CD4-positive, alpha-beta T cell treated with Interleukin-2 at 100 ng/mL for 4 hours (primary cell): ENCODE results near the gene MPND.

Source experiments
- DNase-seq: peaks from one replicate; pipeline ENCODE4 v3.0.0-alpha.2; 2020; ENCODE audit warnings: low spot score

Gene MPND

GRCh38 chr19:4366666-4367335 lies 23.4 kb downstream of the MPND start:
- DNase-seq, result no peak

DNA sequence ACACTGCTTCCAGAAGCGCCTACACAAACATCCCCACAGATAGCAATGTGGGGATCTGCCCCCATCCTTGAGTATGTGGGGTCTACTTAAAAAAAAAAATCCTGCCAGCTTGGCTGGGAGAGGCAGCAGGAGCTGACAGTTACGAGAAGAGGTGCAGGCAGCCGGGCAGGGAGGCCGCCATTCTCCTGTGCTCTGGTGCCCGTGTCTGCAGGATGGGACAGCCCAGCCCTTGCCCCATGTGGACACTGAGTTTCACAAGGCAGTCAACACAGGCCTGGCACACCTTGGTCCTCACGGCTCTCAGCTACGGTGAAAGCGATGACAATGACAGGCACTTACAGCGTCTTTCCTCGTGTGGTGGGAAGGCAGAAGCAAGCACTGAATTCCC lies 24.0 kb downstream of the MPND start:
- no peak for DNase-seq

DNA sequence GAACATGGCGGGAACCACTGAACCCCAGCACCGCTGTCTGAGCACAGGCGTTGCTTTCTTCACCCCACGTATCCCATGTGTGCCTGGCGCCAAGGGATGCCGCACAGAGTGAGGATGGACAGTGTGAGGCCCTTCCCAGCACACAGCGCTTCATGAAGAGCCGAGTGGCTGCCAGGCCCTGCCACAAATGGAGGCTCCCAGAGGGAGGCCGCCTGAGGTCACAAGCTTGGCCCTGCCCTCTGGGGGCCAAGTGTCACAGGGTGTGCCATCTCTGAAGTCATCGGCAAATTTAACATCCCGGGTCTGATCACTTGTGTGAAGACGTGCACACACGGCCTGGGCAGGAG lies 24.4 kb downstream of the MPND start:
- no peak for DNase-seq

DNA sequence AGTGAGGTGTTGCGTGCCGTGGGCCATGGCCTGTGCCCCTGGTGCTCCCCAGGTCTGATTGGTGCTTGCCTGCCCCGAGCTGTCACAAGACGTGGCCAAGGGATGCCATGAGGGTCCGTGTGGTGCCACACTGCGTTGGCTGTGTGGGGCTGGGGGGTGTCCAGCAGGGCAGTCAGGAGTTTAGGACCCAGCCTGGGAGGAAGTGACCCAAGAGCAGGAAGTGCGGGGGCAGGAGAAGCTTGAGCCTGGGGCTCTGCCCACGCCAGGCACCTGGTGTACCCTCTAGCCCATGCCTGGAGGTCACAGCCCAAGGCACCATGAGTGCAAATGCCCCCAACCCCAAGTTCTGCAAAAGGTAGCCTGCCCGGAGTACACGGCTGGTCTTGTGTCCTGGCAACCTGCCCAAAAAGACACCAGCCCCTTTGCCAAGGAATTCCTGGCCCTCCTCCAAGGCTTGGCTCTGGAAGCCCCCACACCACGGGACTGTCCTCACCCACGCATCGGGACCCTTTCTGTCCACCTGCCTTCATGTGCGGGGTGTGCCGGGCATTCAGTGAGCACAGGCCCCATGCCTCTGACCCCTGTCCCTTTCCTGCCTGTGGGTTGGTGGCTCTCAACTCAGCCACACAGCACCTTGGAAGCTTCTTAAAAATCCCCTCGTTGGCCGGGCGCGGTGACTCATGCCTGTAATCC lies 24.9 kb downstream of the MPND start:
- DNase-seq, result no peak

GRCh38 chr19:4369109-4369887 lies 25.9 kb downstream of the MPND start:
- peak; percentile 78 for DNase-seq

GRCh38 chr19:4369888-4370260 lies 26.5 kb downstream of the MPND start:
- DNase-seq, result peak; percentile 78

DNA sequence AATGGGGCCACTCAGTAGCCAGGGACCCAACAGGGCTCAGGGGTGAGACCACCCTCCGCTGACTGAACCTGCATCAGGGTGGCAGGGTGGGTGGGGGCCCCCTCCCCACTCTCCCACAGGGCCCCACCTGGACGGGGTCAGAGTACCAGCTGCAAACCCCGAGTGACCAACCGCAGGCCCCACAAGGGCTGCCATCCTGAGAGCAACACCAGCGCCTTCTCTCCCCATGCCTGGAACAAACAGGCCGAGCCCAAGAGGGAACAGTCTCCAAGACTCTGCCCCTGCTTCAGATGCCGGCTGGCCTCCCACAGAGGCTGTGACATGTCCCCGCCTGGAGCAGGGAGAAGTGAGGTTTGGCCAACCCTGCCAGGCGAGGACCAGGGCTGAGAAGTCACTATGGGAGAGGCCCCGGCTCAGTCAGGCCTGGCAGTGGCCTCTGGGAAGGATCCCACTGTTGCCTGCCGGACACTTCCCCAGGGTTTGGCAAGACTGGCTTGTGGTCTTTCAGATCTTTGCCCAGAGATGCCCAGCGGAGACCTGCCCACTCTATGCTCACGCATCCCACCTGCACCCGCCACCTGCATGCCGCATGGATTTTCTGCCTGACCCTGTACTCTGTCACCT lies 27.2 kb downstream of the MPND start:
- no peak for DNase-seq

DNA sequence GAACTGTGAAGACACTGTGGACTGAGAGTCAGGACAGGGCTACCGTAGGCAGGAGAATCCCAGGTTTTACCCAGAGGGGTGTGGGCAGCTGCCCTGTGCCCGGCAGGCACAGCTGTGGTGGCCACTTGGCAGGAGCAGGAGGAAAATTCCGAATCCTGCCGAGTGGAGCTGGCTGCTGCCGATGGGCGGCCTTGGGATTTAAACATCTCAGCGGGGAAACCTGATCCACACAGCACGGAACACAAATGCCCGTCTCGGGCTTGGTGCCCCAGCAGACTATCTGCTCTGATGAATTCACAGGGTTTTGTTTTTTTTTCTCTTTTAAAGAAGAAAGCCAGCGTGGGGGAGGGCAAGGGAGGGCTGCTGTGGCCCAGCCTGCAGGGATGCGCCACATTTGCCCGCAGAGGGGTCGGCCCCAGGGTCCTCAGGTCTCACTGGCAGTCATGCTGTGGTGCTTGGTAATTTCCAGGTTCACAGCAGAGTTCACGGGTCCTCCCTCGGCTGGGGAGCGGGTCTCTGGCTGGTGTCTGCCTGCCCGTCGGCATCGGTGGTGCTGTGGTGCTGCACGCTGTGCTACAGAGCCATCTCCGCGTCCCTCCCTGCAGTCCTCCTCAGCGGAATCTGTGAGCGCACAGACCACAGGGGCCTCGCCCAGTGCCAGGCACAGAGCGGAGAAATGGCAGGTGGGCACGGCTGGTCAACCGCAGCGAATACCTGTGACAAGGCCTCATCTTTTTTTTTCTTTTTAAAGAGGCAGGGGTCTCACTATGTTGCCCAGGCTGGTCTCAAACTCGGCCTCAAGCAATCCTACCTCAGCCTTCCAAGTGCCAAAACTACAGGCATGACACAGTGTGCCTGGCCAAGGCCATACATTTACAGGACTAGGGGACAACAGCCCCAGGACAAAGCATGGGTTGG lies 28.1 kb downstream of the MPND start:
- no peak for DNase-seq

GRCh38 chr19:4372165-4373012 lies 29.0 kb downstream of the MPND start:
- no peak for DNase-seq

- DNase-seq, result no peak
Measured at GRCh38 chr19:4373013-4373367, 29.6 kb downstream of the MPND start.

DNA sequence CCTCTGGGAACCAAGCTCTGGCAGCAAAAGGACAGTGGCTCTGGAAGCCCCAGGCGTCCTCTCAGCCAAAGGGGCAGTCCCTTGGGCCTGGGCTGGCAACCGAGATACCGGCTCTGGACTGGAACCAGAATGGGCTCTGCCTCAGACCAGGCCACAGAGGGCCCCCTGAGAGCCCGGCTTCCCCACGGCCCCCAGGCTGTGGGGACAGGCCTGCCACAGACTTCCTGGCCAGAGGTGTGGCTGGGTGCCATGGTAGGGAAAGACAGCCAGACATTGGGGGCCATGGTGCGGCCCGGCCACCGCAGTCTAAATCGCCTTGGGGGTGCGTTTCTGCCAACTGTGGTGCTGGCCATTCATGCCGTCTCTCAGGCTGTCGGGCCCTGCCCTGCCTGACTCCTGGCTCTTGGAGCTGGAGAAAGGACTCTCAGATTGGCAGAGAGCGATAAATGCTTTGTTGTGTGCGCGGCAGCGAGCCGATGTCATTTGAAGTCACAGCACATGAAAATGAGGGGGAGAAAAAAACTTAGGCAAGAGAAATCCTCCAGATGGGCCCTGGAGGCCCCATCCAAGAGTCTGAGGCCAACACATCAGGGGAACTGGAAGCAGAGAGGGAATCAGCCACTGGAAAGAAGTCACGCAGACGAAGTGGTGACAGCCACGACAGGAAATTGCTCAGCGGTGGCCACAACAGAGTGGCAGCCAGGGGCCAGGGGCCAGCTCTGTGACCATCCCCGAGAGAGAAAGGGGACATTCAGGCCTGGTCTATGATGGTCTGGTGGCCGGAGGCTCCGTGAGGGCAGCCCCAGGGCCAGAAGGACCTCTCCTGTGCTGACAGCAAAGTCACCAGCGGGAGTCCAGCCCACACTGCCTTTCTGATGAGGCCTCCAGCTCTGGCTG lies 30.5 kb downstream of the MPND start:
- no peak for DNase-seq

DNA sequence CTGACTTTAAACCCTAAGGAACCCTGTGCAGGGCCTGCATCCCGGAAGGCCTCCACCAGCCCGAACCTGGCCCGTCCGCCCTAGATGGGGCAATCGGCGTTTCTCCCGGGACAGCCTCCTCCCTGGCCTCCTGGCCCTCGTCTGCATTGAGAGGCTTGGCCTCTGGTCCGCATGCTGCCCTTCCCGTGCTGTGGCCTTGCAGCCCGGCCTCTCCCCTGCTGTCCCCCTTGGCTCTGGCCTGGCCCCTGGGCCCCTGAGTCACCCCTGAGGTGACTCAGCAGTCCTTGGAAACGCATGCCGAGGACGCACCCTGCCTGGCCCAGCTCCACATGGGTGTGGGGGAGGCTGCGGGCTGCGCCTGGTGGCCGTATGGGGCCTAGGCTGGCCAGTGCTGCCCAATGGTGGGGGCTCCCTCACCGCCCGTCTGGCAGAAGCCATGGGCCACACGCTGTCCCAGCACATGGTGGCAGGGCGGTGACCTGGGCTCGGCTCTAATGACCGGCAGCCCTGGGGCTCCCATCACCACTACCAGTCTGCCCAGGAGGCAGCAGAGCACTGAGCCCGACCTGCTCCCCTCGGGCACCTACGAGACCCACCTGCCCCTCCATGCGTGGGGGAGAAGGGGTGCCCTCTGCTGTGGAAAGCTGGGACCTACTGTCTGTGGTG lies 31.3 kb downstream of the MPND start:
- DNase-seq, result no peak

- no peak for DNase-seq
Measured at GRCh38 chr19:4375164-4376027, 32.0 kb downstream of the MPND start.

DNA sequence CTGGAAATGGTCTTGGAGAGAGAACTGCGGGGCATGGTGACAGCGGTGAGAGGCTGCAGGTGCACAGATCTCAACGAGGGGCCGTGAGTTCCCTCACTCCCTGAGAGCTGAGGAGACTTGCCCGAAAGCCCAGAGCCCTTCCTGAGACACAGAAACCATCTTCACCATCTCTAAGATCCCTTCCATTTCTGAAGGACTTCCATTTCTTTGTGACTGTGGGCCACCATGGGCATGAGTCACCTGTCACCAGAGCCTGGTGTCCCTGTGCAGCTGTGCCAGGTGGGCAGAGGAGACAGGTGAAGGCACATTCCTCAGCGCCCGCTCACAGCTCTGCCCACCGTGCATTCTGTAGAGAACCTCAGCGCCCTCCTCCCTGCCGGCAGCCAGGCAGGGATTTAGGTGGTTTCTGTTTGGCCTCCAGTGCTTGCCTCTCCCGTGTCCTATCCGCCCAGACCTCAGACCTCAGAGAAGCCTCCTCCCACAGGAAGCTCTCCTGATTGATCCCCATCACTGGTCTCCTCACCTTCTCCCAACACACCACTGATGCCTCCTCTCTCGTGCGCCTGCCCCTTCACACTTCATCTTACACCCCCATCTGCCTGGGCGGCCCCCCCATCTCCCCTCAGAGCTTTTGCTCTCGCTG lies 32.8 kb downstream of the MPND start:
- no peak for DNase-seq

- DNase-seq, result no peak
Measured at GRCh38 chr19:4376671-4376990, 33.3 kb downstream of the MPND start.

DNA sequence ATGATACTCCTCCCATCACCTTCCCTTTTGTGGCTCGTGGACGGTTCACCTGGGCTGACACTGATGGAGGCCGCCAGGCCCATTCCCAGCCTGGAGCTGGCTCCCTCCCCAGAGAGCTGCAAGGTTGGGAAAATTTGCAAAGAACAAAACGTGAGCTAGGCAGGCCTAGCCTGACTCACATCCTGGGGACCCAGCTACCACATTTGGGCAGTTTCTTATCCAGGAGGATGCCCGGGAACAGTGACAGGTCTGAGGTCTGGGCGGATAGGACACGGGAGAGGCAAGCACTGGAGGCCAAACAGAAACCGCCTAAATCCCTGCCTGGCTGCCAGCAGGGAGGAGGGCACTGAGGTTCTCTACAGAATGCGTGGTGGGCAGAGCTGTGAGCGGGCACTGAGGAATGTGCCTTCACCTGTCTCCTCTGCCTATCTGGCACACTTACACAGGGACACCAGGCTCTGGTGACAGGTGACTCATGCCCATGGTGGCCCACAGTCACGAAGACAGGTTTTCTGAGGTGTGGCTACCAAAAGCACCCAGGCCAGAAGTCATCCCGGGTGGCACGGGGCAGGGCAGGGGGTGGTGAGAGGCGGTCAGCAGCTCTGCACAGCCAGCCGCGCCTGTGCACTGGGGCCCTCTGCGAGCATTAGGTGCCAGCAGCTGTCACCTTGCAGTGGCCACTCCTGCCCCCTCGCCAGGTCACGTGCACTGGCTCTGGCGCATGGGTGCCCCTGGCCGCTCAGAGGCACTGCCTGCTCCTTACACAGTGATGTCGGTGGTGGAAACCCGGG lies 33.8 kb downstream of the MPND start:
- no peak for DNase-seq

DNA sequence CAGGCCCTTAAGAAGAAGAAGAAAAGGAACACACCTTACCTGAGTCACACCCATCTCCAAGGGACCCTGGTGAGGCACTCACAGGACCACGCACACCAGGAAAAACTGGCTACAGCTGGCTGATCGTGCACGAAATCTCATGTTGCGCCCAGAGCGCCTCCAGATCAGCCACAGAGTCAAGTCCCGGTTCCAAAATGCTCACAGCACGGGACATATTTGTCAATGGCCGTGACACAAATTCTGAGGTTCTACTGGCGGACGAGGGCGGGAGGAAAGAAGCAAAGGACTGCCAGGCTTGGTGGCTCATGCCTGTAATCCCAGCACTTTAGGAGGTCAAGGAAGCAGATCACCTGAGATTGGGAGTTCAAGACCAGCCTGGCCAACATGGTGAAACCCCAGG lies 35.5 kb downstream of the MPND start:
- DNase-seq, result no peak
